Fibroblast of lung (primary cell): ENCODE results near the gene CT45A10. TPM values are rescaled to one million over a fixed set of nuclear protein-coding genes. Genes with fewer than 3 reads are reported as not detected.
A peak's percentile ranks its signal among the peaks of the same experiment; 100 is the strongest.

Experiments
- DNase-seq, 2 donors: peaks; one replicate each; pipeline versions ENCODE4 v3.0.0 to v3.0.0-alpha.2; 2010; ENCODE audit warnings: low read depth in 2 of 2
- H2AFZ ChIP-seq: 2 replicates; pipeline ENCODE4 v1.5.1; 2012; ENCODE audit warnings: low read length, control low read depth, inconsistent platforms
- H3K27ac ChIP-seq: 2 replicates; pipeline ENCODE4 v1.5.1; 2011; ENCODE audit warnings: low read length, control low read depth; ENCODE audit not compliant: insufficient read depth
- H3K27me3 ChIP-seq: 2 replicates; pipeline ENCODE4 v1.5.1; 2011; ENCODE audit warnings: mild to moderate bottlenecking, low read length; ENCODE audit not compliant: control insufficient read depth, insufficient read depth
- H3K36me3 ChIP-seq: 2 replicates; pipeline ENCODE4 v1.5.1; 2011; ENCODE audit warnings: low read length; ENCODE audit not compliant: control insufficient read depth, insufficient read depth
- H3K4me1 ChIP-seq: 2 replicates; pipeline ENCODE4 v1.5.1; 2011; ENCODE audit warnings: low read length; ENCODE audit not compliant: control insufficient read depth, insufficient read depth; ENCODE audit errors: extremely low read depth
- H3K4me2 ChIP-seq: 2 replicates; pipeline ENCODE4 v1.5.1; 2011; ENCODE audit warnings: low read length, control low read depth; ENCODE audit not compliant: insufficient read depth; ENCODE audit errors: extremely low read depth
- H3K4me3 ChIP-seq, 4 experiments: fragments of 200-600 bp in 1 of 4; sonication (generic) in 1 of 4; replicated peaks in 1 of 4; 2 replicates each; pipeline ENCODE4 v1.5.1; 2011 to 2016; ENCODE audit warnings: low read length in 4 of 4, low read depth in 3 of 4, mild to moderate bottlenecking in 3 of 4, control low read depth in 2 of 4, inconsistent platforms in 1 of 4, mixed read lengths in 1 of 4; ENCODE audit not compliant: insufficient read depth in 1 of 4; ENCODE audit errors: control extremely low read depth in 1 of 4
- H3K79me2 ChIP-seq: 2 replicates; pipeline ENCODE4 v1.5.1; 2012; ENCODE audit warnings: mild to moderate bottlenecking, low read length, inconsistent platforms; ENCODE audit not compliant: control insufficient read depth, insufficient read depth
- H3K9ac ChIP-seq: 2 replicates; pipeline ENCODE4 v1.5.1; 2011; ENCODE audit warnings: mild to moderate bottlenecking, low read length, control low read depth; ENCODE audit not compliant: insufficient read depth
- H3K9me3 ChIP-seq: 2 replicates; pipeline ENCODE4 v1.5.1; 2012; ENCODE audit warnings: low read depth, low read length; ENCODE audit not compliant: control insufficient read depth, insufficient read depth
- H4K20me1 ChIP-seq: 2 replicates; pipeline ENCODE4 v1.5.1; 2011; ENCODE audit warnings: low read length; ENCODE audit not compliant: control insufficient read depth, insufficient read depth; ENCODE audit errors: extremely low read depth
- EZH2 ChIP-seq: IDR thresholded peaks from 2 replicates; pipeline ENCODE4 v1.5.1; 2012; ENCODE audit warnings: low read length, control low read depth, mild to moderate bottlenecking; ENCODE audit errors: missing control alignments
- polyA minus RNA-seq: library from RNA; depleted of rRNA, polyadenylated mRNA; stranded (reverse); fragments of >200 nt; gene quantifications from 2 replicates; pipeline ENCODE4 v1.2.3, GENCODE V29; 2011; ENCODE audit warnings: low replicate concordance
- polyA plus RNA-seq, 2 donors: library from polyadenylated mRNA; depleted of rRNA in 1 of 2; stranded (reverse) in 1 of 2; unstranded in 1 of 2; fragments of >200 nt; gene quantifications; 2 replicates each; pipeline ENCODE4 v1.2.1, GENCODE V29; 2011 to 2012; ENCODE audit warnings: missing spikeins in 1 of 2
- total RNA-seq: library from RNA; depleted of rRNA; stranded (reverse); fragments of >200 nt; gene quantifications from 2 replicates; pipeline ENCODE4 v1.2.1, GENCODE V29; 2014
- TF ChIP-seq, protein P1 (sequence below), 2 donors: IDR thresholded peaks in 1 of 2; conservative IDR thresholded peaks in 1 of 2; 1 replicate in 1 of 2; 2 replicates in 1 of 2; pipeline ENCODE4 v1.5.1; 2011 to 2012; ENCODE audit warnings: low read length in 2 of 2, control low read depth in 1 of 2, inconsistent platforms in 1 of 2, low read depth in 1 of 2, mild to moderate bottlenecking in 1 of 2

CT45A10 gene, protein sequence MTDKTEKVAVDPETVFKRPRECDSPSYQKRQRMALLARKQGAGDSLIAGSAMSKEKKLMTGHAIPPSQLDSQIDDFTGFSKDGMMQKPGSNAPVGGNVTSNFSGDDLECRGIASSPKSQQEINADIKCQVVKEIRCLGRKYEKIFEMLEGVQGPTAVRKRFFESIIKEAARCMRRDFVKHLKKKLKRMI
- total RNA-seq (not detected in 2 replicates), polyA plus RNA-seq (not detected in 2 replicates), polyA minus RNA-seq (not detected in 2 replicates)
- polyA plus RNA-seq (2012), result not detected in 2 replicates

DNA sequence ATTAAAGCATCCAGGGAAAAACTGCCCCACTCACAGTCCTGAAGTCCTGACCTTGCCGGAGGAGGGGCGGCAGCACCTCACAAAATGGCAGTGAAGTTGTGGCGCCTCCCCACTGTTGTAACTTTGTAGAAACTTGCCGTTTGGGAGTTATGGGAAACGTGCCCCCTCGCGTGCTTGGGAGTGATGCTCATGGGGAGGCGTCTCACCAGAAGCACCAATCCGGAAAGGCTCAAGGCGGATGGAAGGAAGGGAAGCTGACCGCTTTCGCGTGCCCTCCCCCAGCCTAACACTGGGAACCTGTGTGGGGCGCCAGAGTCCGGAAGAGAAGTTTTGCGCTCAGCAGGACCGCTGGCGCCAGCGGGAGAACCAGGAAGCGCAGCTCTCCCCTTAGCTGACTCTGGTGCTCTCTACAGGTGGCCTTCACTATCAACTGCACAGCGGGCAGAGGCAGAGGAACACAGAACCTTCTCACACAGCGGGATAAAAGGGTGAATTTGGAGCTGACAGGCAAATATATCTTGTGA is at the start of gene CT45A10, which contains the start of gene SAGE1:
TSS of gene CT45A10 (minus strand) at position 151 of the 524 bp plus-strand sequence. CDS start 8,100 bp downstream, outside the sequence.
TSS of gene SAGE1 (plus strand) at position 423 of the 524 bp plus-strand sequence. CDS start 2,527 bp downstream, outside the sequence.
- no peaks in the 10 kb centered on the region for H3K9me3 ChIP-seq
- no peak within 1 kb of the TSS for H3K9ac ChIP-seq
- no peak for DNase-seq
- no peaks in the 10 kb centered on the region for H3K36me3 ChIP-seq
- TF ChIP-seq, protein P1, sequence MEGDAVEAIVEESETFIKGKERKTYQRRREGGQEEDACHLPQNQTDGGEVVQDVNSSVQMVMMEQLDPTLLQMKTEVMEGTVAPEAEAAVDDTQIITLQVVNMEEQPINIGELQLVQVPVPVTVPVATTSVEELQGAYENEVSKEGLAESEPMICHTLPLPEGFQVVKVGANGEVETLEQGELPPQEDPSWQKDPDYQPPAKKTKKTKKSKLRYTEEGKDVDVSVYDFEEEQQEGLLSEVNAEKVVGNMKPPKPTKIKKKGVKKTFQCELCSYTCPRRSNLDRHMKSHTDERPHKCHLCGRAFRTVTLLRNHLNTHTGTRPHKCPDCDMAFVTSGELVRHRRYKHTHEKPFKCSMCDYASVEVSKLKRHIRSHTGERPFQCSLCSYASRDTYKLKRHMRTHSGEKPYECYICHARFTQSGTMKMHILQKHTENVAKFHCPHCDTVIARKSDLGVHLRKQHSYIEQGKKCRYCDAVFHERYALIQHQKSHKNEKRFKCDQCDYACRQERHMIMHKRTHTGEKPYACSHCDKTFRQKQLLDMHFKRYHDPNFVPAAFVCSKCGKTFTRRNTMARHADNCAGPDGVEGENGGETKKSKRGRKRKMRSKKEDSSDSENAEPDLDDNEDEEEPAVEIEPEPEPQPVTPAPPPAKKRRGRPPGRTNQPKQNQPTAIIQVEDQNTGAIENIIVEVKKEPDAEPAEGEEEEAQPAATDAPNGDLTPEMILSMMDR (conservative IDR thresholded peaks at IDR 0.05 in 1 of 2, IDR thresholded peaks at IDR 0.05 in 1 of 2; ENCODE audit: low read depth in 1 of 2, low read length in 2 of 2), result no peak
- TF ChIP-seq EZH2, result no peak
- no peak within 1 kb of the TSS for H3K4me3 ChIP-seq
- H3K4me2 ChIP-seq, result no peak within 1 kb of the TSS
- H3K79me2 ChIP-seq, result no peaks in the 10 kb centered on the region
- H2AFZ ChIP-seq, result no peak within 1 kb of the TSS
- H4K20me1 ChIP-seq, result no peaks in the 10 kb centered on the region
- no peaks in the 10 kb centered on the region for H3K27me3 ChIP-seq
- no peak within 1 kb of the TSS for H3K27ac ChIP-seq
- no peaks in the 10 kb centered on the region for H3K4me1 ChIP-seq

DNA sequence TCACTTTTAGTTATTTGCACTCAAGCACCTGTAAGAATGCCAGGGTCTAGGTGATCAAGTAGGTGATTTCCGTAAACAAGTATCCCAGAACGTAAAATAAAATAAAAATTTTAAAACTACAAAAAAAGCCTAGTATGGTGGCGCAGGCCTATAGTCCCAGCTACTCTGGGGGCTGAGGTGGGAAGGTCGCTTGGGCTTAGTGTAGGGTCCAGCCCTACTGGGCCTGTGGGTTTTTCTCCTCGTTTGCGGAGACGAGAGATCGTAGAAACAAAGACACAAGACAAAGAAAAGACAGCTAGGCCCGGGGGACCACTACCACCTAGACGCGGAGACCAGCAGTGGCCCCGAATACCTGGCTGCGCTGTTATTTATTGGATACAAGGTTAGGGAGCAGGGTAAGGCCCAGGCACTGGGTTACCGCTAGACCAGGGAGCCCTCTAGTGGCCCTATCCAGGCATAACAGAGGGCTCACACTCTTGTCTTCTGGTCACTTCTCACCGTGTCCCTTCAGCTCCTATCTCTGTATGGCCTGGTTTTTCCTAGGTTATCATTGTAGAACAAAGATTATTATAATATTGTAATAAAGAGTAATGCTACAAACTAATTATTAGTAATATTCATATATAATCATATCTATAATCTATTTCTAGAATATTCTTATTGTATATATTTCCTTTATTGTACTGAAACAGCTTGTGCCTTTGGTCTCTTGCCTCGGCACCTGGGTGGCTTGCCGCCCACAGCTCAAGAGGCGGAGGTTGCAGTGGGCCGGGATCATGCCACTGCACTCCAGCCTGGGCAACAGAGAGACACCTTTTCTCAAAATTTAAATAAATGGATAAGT is 38.6 kb upstream of the CT45A10 start:
- H3K4me2 ChIP-seq, result no peak overlapping the region
- peak; percentile 20 to 25 for DNase-seq
- H3K9ac ChIP-seq, result no peak overlapping the region
- no peak overlapping the region for H3K27ac ChIP-seq
- H3K27me3 ChIP-seq, result no peaks in the 10 kb centered on the region
- no peak overlapping the region for H2AFZ ChIP-seq
- H3K4me3 ChIP-seq, result no peak overlapping the region
- no peaks in the 10 kb centered on the region for H3K36me3 ChIP-seq
- H3K4me1 ChIP-seq, result no peaks in the 10 kb centered on the region
- no peaks in the 10 kb centered on the region for H3K79me2 ChIP-seq
- no peak for TF ChIP-seq EZH2
- TF ChIP-seq, protein P1 (conservative IDR thresholded peaks at IDR 0.05 in 1 of 2, IDR thresholded peaks at IDR 0.05 in 1 of 2; ENCODE audit: low read depth in 1 of 2, low read length in 2 of 2), result peak; percentile 54 to 65
- H4K20me1 ChIP-seq, result no peaks in the 10 kb centered on the region
- no peaks in the 10 kb centered on the region for H3K9me3 ChIP-seq

DNA sequence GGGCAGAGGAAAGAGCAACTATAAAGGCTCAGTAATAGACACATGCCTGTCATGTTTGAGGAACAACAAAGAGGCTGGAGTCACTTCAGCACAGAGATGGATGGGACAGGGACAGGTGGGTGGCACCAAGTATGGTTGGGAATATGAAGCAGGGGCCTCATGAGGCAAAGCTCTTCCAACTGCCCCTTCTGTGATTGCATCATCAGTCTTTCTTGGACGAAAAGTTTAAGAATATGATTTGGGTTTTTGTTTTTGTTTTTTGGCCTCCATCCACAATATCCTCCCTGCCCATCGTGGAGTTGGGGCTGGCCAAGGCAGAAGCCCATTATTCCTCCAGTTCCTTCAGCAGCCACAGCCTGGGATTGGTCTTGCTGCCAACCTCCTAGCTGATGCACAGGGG is 34.7 kb upstream of the CT45A10 start:
- no peaks in the 10 kb centered on the region for H4K20me1 ChIP-seq
- no peak for DNase-seq
- H3K79me2 ChIP-seq, result no peaks in the 10 kb centered on the region
- H3K9ac ChIP-seq, result no peak overlapping the region
- no peak overlapping the region for H3K4me3 ChIP-seq
- no peaks in the 10 kb centered on the region for H3K9me3 ChIP-seq
- no peaks in the 10 kb centered on the region for H3K27me3 ChIP-seq
- no peak overlapping the region for H2AFZ ChIP-seq
- no peaks in the 10 kb centered on the region for H3K36me3 ChIP-seq
- H3K4me2 ChIP-seq, result no peak overlapping the region
- H3K4me1 ChIP-seq, result no peaks in the 10 kb centered on the region
- TF ChIP-seq EZH2, result no peak
- TF ChIP-seq, protein P1 (conservative IDR thresholded peaks at IDR 0.05 in 1 of 2, IDR thresholded peaks at IDR 0.05 in 1 of 2; ENCODE audit: low read depth in 1 of 2, low read length in 2 of 2), result no peak
- no peak overlapping the region for H3K27ac ChIP-seq
